ENCODE results near the gene SMPD3. TPM values are rescaled to one million over a fixed set of nuclear protein-coding genes. Genes with fewer than 3 reads are reported as not detected.

SMPD3 gene
- total and polyA plus RNA-seq, 9 of the 15 experiments (the other 6 are each of a cell fraction or from before 2014, with no cell fraction given) = 0.03 to 1.2 (median 0.18) TPM

DNA sequence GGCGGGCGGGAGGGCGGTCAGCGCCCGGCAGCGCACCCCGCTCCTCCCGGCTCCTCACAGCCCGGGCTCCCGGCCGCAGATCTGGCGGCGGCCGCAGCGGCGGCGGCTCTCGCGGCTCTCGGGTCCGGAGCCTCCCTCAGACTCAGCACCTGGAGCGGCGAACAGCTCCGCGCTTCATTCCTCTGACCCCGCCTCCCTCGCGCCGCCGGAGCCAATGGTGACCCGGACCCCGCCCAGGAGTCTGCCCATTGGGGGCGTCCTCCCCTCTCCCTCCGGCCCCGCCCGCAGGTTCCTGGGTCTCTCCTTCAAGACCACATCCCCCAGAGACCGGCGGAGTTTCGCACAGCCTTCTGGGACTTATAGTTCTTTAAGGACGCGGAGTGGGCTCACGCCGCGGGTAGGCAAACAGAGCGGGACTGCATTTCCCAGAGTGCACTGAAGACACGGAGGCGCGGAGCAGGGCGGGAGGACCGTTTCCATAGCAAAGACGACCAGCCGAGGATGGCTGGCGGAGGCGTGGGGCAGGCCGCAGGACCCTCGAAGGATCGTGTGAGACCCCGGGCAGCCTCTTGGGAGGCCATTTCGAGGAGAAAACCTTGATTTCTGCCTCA lies at the start of gene SMPD3 (continued):
- TF ChIP-seq, protein P1, sequence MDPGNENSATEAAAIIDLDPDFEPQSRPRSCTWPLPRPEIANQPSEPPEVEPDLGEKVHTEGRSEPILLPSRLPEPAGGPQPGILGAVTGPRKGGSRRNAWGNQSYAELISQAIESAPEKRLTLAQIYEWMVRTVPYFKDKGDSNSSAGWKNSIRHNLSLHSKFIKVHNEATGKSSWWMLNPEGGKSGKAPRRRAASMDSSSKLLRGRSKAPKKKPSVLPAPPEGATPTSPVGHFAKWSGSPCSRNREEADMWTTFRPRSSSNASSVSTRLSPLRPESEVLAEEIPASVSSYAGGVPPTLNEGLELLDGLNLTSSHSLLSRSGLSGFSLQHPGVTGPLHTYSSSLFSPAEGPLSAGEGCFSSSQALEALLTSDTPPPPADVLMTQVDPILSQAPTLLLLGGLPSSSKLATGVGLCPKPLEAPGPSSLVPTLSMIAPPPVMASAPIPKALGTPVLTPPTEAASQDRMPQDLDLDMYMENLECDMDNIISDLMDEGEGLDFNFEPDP (CRISPR knock-in tag; IDR thresholded peaks at IDR 0.05) = no peak
- TF ChIP-seq, protein P2, sequence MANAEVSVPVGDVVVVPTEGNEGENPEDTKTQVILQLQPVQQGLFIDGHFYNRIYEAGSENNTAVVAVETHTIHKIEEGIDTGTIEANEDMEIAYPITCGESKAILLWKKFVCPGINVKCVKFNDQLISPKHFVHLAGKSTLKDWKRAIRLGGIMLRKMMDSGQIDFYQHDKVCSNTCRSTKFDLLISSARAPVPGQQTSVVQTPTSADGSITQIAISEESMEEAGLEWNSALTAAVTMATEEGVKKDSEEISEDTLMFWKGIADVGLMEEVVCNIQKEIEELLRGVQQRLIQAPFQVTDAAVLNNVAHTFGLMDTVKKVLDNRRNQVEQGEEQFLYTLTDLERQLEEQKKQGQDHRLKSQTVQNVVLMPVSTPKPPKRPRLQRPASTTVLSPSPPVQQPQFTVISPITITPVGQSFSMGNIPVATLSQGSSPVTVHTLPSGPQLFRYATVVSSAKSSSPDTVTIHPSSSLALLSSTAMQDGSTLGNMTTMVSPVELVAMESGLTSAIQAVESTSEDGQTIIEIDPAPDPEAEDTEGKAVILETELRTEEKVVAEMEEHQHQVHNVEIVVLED (CRISPR knock-in tag; IDR thresholded peaks at IDR 0.05) = 0 out of 2 replicates have a peak, but pooled peaks have one; percentile 18
- no peak for TF ChIP-seq PML (IDR thresholded peaks at IDR 0.05; ENCODE audit: low read length)
- peak; percentile 87 to 96 for TF ChIP-seq SIX5 (IDR thresholded peaks at IDR 0.05; ENCODE audit: borderline replicate concordance in 1 of 2, insufficient read depth in 1 of 2, low read depth in 1 of 2, low read length in 2 of 2)
- no peak for TF ChIP-seq POLR2B (IDR thresholded peaks at IDR 0.05; ENCODE audit: low read depth, partially characterized antibody)
- TF ChIP-seq STAT6 (CRISPR knock-in tag; IDR thresholded peaks at IDR 0.05) = no peak
- no peak for TF ChIP-seq RFX7 (CRISPR knock-in tag; IDR thresholded peaks at IDR 0.05)
- TF ChIP-seq NRF1 (conservative IDR thresholded peaks at IDR 0.05 in 1 of 2, IDR thresholded peaks at IDR 0.05 in 1 of 2) = peak; percentile 73 to 75
- no peak; the same call in 1 of the 2 replicates for TF ChIP-seq SMAD4 (CRISPR knock-in tag; conservative IDR thresholded peaks at IDR 0.05)
- no peak for TF ChIP-seq ZSCAN29 (IDR thresholded peaks at IDR 0.05)
- peak in 1 of 2 experiments; percentile 40; a peak in 1 of 4 replicates for TF ChIP-seq MNT (conservative IDR thresholded peaks at IDR 0.05)
- TF ChIP-seq, protein P3, sequence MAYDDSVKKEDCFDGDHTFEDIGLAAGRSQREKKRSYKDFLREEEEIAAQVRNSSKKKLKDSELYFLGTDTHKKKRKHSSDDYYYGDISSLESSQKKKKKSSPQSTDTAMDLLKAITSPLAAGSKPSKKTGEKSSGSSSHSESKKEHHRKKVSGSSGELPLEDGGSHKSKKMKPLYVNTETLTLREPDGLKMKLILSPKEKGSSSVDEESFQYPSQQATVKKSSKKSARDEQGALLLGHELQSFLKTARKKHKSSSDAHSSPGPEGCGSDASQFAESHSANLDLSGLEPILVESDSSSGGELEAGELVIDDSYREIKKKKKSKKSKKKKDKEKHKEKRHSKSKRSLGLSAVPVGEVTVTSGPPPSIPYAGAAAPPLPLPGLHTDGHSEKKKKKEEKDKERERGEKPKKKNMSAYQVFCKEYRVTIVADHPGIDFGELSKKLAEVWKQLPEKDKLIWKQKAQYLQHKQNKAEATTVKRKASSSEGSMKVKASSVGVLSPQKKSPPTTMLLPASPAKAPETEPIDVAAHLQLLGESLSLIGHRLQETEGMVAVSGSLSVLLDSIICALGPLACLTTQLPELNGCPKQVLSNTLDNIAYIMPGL (CRISPR knock-in tag; IDR thresholded peaks at IDR 0.05) = no peak
- no peak for TF ChIP-seq ZC3H4 (CRISPR knock-in tag; IDR thresholded peaks at IDR 0.05; ENCODE audit: borderline replicate concordance)
- TF ChIP-seq MAZ (CRISPR knock-in tag; conservative IDR thresholded peaks at IDR 0.05 in 1 of 2, IDR thresholded peaks at IDR 0.05 in 1 of 2) = peak; percentile 44 to 97; a peak in 3 of 4 replicates
- no peak for TF ChIP-seq RBM17 (IDR thresholded peaks at IDR 0.05; ENCODE audit: borderline replicate concordance, low read depth, low read length)
